Measurements from ENCODE around the gene IZUMO4. TPM values are rescaled to one million over a fixed set of nuclear protein-coding genes. Genes with fewer than 3 reads are reported as not detected.

The IZUMO4 gene
- total and polyA plus RNA-seq, 2 donors (not counting 1 experiment from before 2014, with no cell fraction given): 34.8 to 93.9 TPM

- Mint-ChIP-seq H3K27me3 (no peaks in the 10 kb centered on the region), H3K9me3 (ENCODE audit: insufficient read depth) (no peaks in the 10 kb centered on the region), H3K4me3 (peak overlapping the region; percentile 52), H3K4me1 (peaks cover 61% of the 10 kb centered on the region), H3K27ac (peak overlapping the region; percentile 90)
- POLR2A ChIA-PET: interaction anchor here (0.7 to 1.8 kb wide), 7 partner anchors 11 to 73 kb away, joined by 4 to 13 read pairs (median 4); no protein-coding TSS in a partner anchor
- Histone ChIP-seq H3K9ac (ENCODE audit: low read length) (no peak overlapping the region), H3K36me3 (replicated peaks in 1 of 2; ENCODE audit: control extremely low read depth in 1 of 2, control insufficient read depth in 1 of 2, extremely low read depth in 1 of 2, insufficient read depth in 2 of 2, low read length in 1 of 2) (peaks cover 0 to 59% of the 10 kb centered on the region in 2 experiments), H3K4me2 (replicated peaks; ENCODE audit: low read depth, low read length, poor library complexity, severe bottlenecking) (peak overlapping the region; percentile 18), H3K9me3 (ENCODE audit: control extremely low read depth in 1 of 3, control insufficient read depth in 2 of 3, insufficient read depth in 1 of 3, low read length in 2 of 3) (no peaks in the 10 kb centered on the region), H4K20me1 (ENCODE audit: control insufficient read depth, insufficient read depth, low read length, poor library complexity, severe bottlenecking) (peaks cover 49% of the 10 kb centered on the region), H3K27ac (ENCODE audit: low read length in 2 of 2) (peak overlapping the region; percentile 74 to 79), H2AFZ (ENCODE audit: insufficient read depth, low read depth, low read length, poor library complexity, severe bottlenecking) (no peak overlapping the region), H3K4me1 (ENCODE audit: control insufficient read depth in 2 of 2, insufficient read depth in 2 of 2, low read length in 2 of 2) (peaks cover 33 to 63% of the 10 kb centered on the region in 2 donors), H3K27me3 (replicated peaks in 1 of 4; ENCODE audit: control extremely low read depth in 1 of 4, control insufficient read depth in 3 of 4, insufficient read depth in 4 of 4, low read length in 3 of 4) (no peaks in the 10 kb centered on the region), H3K79me2 (ENCODE audit: control insufficient read depth, insufficient read depth, low read length) (peaks cover 77% of the 10 kb centered on the region), H3K4me3 (ENCODE audit: control extremely low read depth in 1 of 5, extremely low read depth in 1 of 5, insufficient read depth in 1 of 5, low read depth in 2 of 5, low read length in 4 of 5) (no peak overlapping the region)
- ATAC-seq (ENCODE audit: low read depth) (no peak), DNase-seq (no peak)
- WGBS (ENCODE audit: insufficient coverage): 97% methylated on average over 30 of the region's 32 CpGs
- CTCF ChIA-PET: interaction anchor here (1.2 to 10.5 kb wide), 5 partner anchors 10 to 21 kb away, joined by 3 to 96 read pairs (median 5); partner anchors contain the start of gene MOB3A
- intact Hi-C loops (cut with micrococcal nuclease): no loop called here
- TF ChIP-seq EZH2 (IDR thresholded peaks at IDR 0.05; ENCODE audit: borderline replicate concordance, insufficient read depth, low read depth, low read length, poor library complexity, severe bottlenecking) (no peak), CTCF (IDR thresholded peaks at IDR 0.05) (no peak)
Measured at GRCh38 chr19:2072757-2073551, 23.8 kb upstream of the IZUMO4 start.

- DNase-seq (peak; percentile 63), ATAC-seq (ENCODE audit: low read depth) (no peak)
- H3K4me1 ChIP-seq (ENCODE audit: control insufficient read depth in 2 of 2, insufficient read depth in 2 of 2, low read length in 2 of 2): peaks cover 49 to 71% of the 10 kb centered on the region in 2 donors
- no peak for TF ChIP-seq CTCF (IDR thresholded peaks at IDR 0.05)
- no peak for TF ChIP-seq EZH2 (IDR thresholded peaks at IDR 0.05; ENCODE audit: borderline replicate concordance, insufficient read depth, low read depth, low read length, poor library complexity, severe bottlenecking)
- H2AFZ ChIP-seq (ENCODE audit: insufficient read depth, low read depth, low read length, poor library complexity, severe bottlenecking): no peak overlapping the region
- WGBS (ENCODE audit: insufficient coverage): 78% methylated on average over 24 of the region's 32 CpGs
- ChIA-PET POLR2A (interaction anchor here (0.5 to 1.1 kb wide), 7 partner anchors 9 to 37 kb away, joined by 3 to 8 read pairs (median 4); no protein-coding TSS in a partner anchor), CTCF (interaction anchor here (0.6 to 4.0 kb wide), 4 partner anchors 8 to 24 kb away, joined by 3 to 17 read pairs (median 4); no protein-coding TSS in a partner anchor)
- H3K79me2 ChIP-seq (ENCODE audit: control insufficient read depth, insufficient read depth, low read length): peaks cover 94% of the 10 kb centered on the region
- H3K27me3 Mint-ChIP-seq: no peaks in the 10 kb centered on the region
- peaks cover 72% of the 10 kb centered on the region for H3K4me1 Mint-ChIP-seq
- H3K36me3 ChIP-seq (replicated peaks in 1 of 2; ENCODE audit: control extremely low read depth in 1 of 2, control insufficient read depth in 1 of 2, extremely low read depth in 1 of 2, insufficient read depth in 2 of 2, low read length in 1 of 2): peaks cover 0 to 79% of the 10 kb centered on the region in 2 experiments
- H3K27ac ChIP-seq (ENCODE audit: low read length in 2 of 2): no peak overlapping the region
- H4K20me1 ChIP-seq (ENCODE audit: control insufficient read depth, insufficient read depth, low read length, poor library complexity, severe bottlenecking): peaks cover 66% of the 10 kb centered on the region
- H3K4me3 Mint-ChIP-seq: peak overlapping the region; percentile 47
- H3K9ac ChIP-seq (ENCODE audit: low read length): no peak overlapping the region
- no peak overlapping the region for H3K4me2 ChIP-seq (replicated peaks; ENCODE audit: low read depth, low read length, poor library complexity, severe bottlenecking)
- H3K27me3 ChIP-seq (replicated peaks in 1 of 4; ENCODE audit: control extremely low read depth in 1 of 4, control insufficient read depth in 3 of 4, insufficient read depth in 4 of 4, low read length in 3 of 4): no peaks in the 10 kb centered on the region
- no peak overlapping the region for H3K4me3 ChIP-seq (ENCODE audit: control extremely low read depth in 1 of 5, extremely low read depth in 1 of 5, insufficient read depth in 1 of 5, low read depth in 2 of 5, low read length in 4 of 5)
- peak overlapping the region; percentile 75 for H3K27ac Mint-ChIP-seq
- H3K9me3 Mint-ChIP-seq (ENCODE audit: insufficient read depth): no peaks in the 10 kb centered on the region
- H3K9me3 ChIP-seq (ENCODE audit: control extremely low read depth in 1 of 3, control insufficient read depth in 2 of 3, insufficient read depth in 1 of 3, low read length in 2 of 3): no peaks in the 10 kb centered on the region
- intact Hi-C loops (cut with micrococcal nuclease): no loop called here
Measured at GRCh38 chr19:2076526-2076944, 20.2 kb upstream of the IZUMO4 start.

Data from B cell (primary cell).